ENCODE measurements around the gene CHN2. TPM values are rescaled to one million over a fixed set of nuclear protein-coding genes. Genes with fewer than 3 reads are reported as not detected.

CHN2 gene
- total RNA-seq, 1 experiment from 2014 or later: 5.1 TPM

- H3K4me3 Mint-ChIP-seq (ENCODE audit: unreplicated experiment): no peak overlapping the region
- H3K9me3 Mint-ChIP-seq (ENCODE audit: unreplicated experiment): no peaks in the 10 kb centered on the region
- H3K36me3 Mint-ChIP-seq (ENCODE audit: insufficient read depth, unreplicated experiment): no peaks in the 10 kb centered on the region
- BruUV-seq (replicated peaks): no TSS peak
- peak overlapping the region; percentile 1 for H3K27ac Mint-ChIP-seq (ENCODE audit: low read depth, unreplicated experiment)
- ChIA-PET POLR2A (interaction anchor here (0.5 to 1.2 kb wide), 5 partner anchors 20 to 1250 kb away, joined by 3 to 5 read pairs (median 3); no protein-coding TSS in a partner anchor), CTCF (no interaction called here)
- intact Hi-C loops (cut with micrococcal nuclease): no loop called here
- DNase-seq (ENCODE audit: unreplicated experiment): peak; percentile 77
- no peaks in the 10 kb centered on the region for H3K27me3 Mint-ChIP-seq (ENCODE audit: insufficient read depth, unreplicated experiment)
- TF ChIP-seq CTCF (IDR thresholded peaks at IDR 0.05; ENCODE audit: unreplicated experiment): no peak
- H3K4me1 Mint-ChIP-seq (ENCODE audit: insufficient read depth, unreplicated experiment): peaks cover 15% of the 10 kb centered on the region
Measured at GRCh38 chr7:29265208-29265923, 70.8 kb downstream of the CHN2 start.

GRCh38 chr7:29269935-29270334 is 75.4 kb downstream of the CHN2 start:
- CTCF ChIA-PET: interaction anchor here (0.6 to 1.0 kb wide), 3 partner anchors 12 to 121 kb away, joined by 3 to 5 read pairs (median 5); no protein-coding TSS in a partner anchor
- no peak for TF ChIP-seq CTCF (IDR thresholded peaks at IDR 0.05; ENCODE audit: unreplicated experiment)
- peaks cover 25% of the 10 kb centered on the region for H3K4me1 Mint-ChIP-seq (ENCODE audit: insufficient read depth, unreplicated experiment)
- no peaks in the 10 kb centered on the region for H3K9me3 Mint-ChIP-seq (ENCODE audit: unreplicated experiment)
- no peak overlapping the region for H3K27ac Mint-ChIP-seq (ENCODE audit: low read depth, unreplicated experiment)
- BruUV-seq (replicated peaks): no TSS peak
- H3K4me3 Mint-ChIP-seq (ENCODE audit: unreplicated experiment): no peak overlapping the region
- no peaks in the 10 kb centered on the region for H3K27me3 Mint-ChIP-seq (ENCODE audit: insufficient read depth, unreplicated experiment)
- POLR2A ChIA-PET: interaction anchor here (0.8 to 1.2 kb wide), 3 partner anchors 12 to 63 kb away, joined by 3 to 5 read pairs (median 3); no protein-coding TSS in a partner anchor
- intact Hi-C loops (cut with micrococcal nuclease): no loop called here
- no peak for DNase-seq (ENCODE audit: unreplicated experiment)
- H3K36me3 Mint-ChIP-seq (ENCODE audit: insufficient read depth, unreplicated experiment): no peaks in the 10 kb centered on the region

GRCh38 chr7:29270594-29271318 is 76.2 kb downstream of the CHN2 start:
- H3K36me3 Mint-ChIP-seq (ENCODE audit: insufficient read depth, unreplicated experiment): no peaks in the 10 kb centered on the region
- intact Hi-C loops (cut with micrococcal nuclease): no loop called here
- H3K9me3 Mint-ChIP-seq (ENCODE audit: unreplicated experiment): no peaks in the 10 kb centered on the region
- ChIA-PET POLR2A (interaction anchor here (0.9 kb wide), 1 partner anchor 11 kb away, joined by 5 read pairs; no protein-coding TSS in a partner anchor), CTCF (interaction anchor here (0.6 to 1.0 kb wide), 2 partner anchors 11 to 122 kb away, joined by 5 read pairs; no protein-coding TSS in a partner anchor)
- H3K4me1 Mint-ChIP-seq (ENCODE audit: insufficient read depth, unreplicated experiment): peaks cover 17% of the 10 kb centered on the region
- no peak overlapping the region for H3K4me3 Mint-ChIP-seq (ENCODE audit: unreplicated experiment)
- H3K27ac Mint-ChIP-seq (ENCODE audit: low read depth, unreplicated experiment): peak overlapping the region; percentile 52
- no peak for DNase-seq (ENCODE audit: unreplicated experiment)
- H3K27me3 Mint-ChIP-seq (ENCODE audit: insufficient read depth, unreplicated experiment): no peaks in the 10 kb centered on the region
- no TSS peak for BruUV-seq (replicated peaks)
- TF ChIP-seq CTCF (IDR thresholded peaks at IDR 0.05; ENCODE audit: unreplicated experiment): no peak

GRCh38 chr7:29271319-29271658 is 76.7 kb downstream of the CHN2 start:
- BruUV-seq (replicated peaks): no TSS peak
- POLR2A ChIA-PET: no interaction called here
- DNase-seq (ENCODE audit: unreplicated experiment): no peak
- no peak overlapping the region for H3K4me3 Mint-ChIP-seq (ENCODE audit: unreplicated experiment)
- no peak for TF ChIP-seq CTCF (IDR thresholded peaks at IDR 0.05; ENCODE audit: unreplicated experiment)
- no peaks in the 10 kb centered on the region for H3K9me3 Mint-ChIP-seq (ENCODE audit: unreplicated experiment)
- intact Hi-C loops (cut with micrococcal nuclease): no loop called here
- peak overlapping the region; percentile 52 for H3K27ac Mint-ChIP-seq (ENCODE audit: low read depth, unreplicated experiment)
- H3K36me3 Mint-ChIP-seq (ENCODE audit: insufficient read depth, unreplicated experiment): no peaks in the 10 kb centered on the region
- CTCF ChIA-PET: interaction anchor here (0.8 kb wide), 1 partner anchor 40 kb away, joined by 3 read pairs; no protein-coding TSS in a partner anchor
- peaks cover 13% of the 10 kb centered on the region for H3K4me1 Mint-ChIP-seq (ENCODE audit: insufficient read depth, unreplicated experiment)
- H3K27me3 Mint-ChIP-seq (ENCODE audit: insufficient read depth, unreplicated experiment): no peaks in the 10 kb centered on the region
